ENCODE data around the gene PRR5L. TPM values are rescaled to one million over a fixed set of nuclear protein-coding genes. Genes with fewer than 3 reads are reported as not detected.

Gene PRR5L
- total RNA-seq, 1 donor = 57.0 TPM

DNA sequence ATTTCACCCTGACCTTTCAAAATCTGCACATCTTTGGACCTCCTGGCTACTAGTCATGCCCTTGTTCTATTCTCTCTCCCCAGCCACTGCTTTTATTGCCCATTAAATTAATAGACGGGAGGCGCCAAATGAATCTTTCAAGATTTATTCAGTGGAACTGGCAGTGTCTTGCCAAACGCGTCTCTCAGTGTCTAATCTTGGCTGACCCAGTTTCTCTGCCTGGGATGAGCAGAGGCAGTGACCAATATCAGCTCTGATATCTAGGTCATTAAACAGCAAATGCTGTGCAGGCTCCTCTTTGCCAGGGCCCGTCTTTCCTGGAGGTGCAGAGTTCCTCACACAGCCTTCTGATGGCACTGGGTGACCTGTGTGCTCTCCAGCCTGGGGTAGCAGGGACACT is 140.0 kb downstream of the PRR5L start:
- H3K4me3 ChIP-seq (ENCODE audit: low read depth, low read length) = no peak overlapping the region
- DNase-seq (ENCODE audit: low read depth) = no peak
- TF ChIP-seq, protein P1, sequence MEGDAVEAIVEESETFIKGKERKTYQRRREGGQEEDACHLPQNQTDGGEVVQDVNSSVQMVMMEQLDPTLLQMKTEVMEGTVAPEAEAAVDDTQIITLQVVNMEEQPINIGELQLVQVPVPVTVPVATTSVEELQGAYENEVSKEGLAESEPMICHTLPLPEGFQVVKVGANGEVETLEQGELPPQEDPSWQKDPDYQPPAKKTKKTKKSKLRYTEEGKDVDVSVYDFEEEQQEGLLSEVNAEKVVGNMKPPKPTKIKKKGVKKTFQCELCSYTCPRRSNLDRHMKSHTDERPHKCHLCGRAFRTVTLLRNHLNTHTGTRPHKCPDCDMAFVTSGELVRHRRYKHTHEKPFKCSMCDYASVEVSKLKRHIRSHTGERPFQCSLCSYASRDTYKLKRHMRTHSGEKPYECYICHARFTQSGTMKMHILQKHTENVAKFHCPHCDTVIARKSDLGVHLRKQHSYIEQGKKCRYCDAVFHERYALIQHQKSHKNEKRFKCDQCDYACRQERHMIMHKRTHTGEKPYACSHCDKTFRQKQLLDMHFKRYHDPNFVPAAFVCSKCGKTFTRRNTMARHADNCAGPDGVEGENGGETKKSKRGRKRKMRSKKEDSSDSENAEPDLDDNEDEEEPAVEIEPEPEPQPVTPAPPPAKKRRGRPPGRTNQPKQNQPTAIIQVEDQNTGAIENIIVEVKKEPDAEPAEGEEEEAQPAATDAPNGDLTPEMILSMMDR (IDR thresholded peaks at IDR 0.05; ENCODE audit: insufficient read depth, low read depth, low read length) = no peak

DNA sequence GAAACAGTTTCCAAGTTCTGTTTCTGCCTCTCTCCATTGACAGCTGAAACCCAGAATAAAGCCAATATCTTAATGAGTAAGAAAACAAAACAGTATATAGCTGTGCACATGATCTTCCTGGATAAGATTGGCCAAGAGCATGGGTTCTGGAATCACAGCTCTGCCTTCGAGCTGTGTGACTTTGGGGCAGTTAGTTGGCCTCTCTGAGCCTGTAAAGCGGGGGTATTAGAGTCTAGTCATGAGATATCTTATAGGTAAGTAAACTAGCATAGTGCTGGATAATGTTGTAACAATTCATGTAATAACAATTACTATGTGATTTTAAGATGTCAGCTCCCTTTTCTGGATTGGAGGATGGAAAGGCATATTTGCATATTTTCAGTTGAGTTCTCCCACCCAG is 140.5 kb downstream of the PRR5L start:
- no peak for DNase-seq (ENCODE audit: low read depth)
- TF ChIP-seq, protein P1 (IDR thresholded peaks at IDR 0.05; ENCODE audit: insufficient read depth, low read depth, low read length) = no peak
- no peak overlapping the region for H3K4me3 ChIP-seq (ENCODE audit: low read depth, low read length)

DNA sequence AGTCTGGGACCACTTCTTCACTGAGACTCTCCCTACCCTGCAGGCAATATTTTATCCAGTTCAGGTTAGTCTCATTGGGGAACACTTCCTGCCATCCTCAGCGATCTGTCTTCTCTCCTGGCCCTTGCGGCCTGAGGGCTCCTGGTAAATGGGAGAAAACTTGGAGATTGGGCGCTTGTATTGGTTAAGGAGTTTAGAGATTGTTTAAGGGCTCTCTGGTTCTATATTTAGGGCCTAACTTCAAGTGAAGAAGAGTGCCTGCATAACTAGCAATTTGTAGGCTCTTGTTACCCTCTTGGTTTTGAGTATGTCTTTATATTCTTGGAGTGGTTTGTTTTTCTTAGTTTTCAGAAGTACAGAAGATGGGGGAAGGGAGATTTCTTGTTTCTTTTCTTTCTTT is 141.3 kb downstream of the PRR5L start:
- TF ChIP-seq, protein P1 (IDR thresholded peaks at IDR 0.05; ENCODE audit: insufficient read depth, low read depth, low read length) = no peak
- DNase-seq (ENCODE audit: low read depth) = no peak
- H3K4me3 ChIP-seq (ENCODE audit: low read depth, low read length) = no peak overlapping the region

DNA sequence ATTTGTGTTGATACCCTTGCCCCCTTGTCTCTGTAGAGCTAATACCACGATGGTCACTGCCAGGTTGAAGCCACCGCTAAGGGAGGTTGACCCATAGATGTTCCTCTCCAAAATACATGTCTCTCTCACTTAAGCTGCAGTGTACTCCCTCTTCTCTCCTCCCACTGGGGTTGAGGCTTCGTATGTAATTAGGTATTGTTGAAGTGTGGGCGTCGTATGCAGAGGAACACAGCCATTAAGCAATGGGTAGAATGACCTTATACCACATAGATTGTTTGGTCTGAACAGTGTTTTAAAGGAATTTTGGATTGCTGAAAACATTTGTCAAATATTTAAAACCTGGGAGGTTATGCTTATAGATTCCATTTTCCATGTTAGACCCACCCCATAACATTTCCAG is 142.0 kb downstream of the PRR5L start:
- H3K4me3 ChIP-seq (ENCODE audit: low read depth, low read length) = no peak overlapping the region
- no peak for DNase-seq (ENCODE audit: low read depth)
- TF ChIP-seq, protein P1 (IDR thresholded peaks at IDR 0.05; ENCODE audit: insufficient read depth, low read depth, low read length) = no peak

DNA sequence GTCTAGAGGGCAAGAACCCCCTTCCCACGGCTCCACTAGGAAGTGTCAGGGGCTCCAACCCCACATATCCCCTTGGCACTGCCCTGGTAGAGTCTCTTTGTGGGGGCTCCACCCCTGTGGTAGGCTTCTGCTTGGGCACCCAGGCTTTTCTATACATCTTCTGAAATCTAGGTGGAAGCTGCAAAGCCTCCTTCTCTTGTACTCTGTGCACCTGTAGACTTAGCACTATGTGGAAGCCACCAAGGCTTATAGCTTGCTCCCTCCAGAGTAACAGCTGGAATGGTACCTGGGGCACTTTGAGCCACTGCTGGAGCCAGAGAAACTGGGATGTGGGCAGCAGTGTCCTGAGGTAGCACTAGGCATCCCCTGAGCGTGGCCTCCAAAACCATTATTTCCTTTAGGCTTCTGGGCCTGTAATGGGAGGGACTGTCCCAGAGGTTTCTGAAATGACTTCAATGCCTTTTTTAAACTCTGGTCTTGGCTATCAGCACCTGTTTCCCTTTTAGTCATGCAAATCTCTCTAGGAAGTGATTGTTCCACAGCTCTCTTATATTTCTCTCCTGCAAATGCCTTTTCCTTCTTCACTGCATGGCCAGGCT is 145.6 kb downstream of the PRR5L start:
- no peak for DNase-seq (ENCODE audit: low read depth)
- TF ChIP-seq, protein P1 (IDR thresholded peaks at IDR 0.05; ENCODE audit: insufficient read depth, low read depth, low read length) = no peak
- H3K4me3 ChIP-seq (ENCODE audit: low read depth, low read length) = no peak overlapping the region

DNA sequence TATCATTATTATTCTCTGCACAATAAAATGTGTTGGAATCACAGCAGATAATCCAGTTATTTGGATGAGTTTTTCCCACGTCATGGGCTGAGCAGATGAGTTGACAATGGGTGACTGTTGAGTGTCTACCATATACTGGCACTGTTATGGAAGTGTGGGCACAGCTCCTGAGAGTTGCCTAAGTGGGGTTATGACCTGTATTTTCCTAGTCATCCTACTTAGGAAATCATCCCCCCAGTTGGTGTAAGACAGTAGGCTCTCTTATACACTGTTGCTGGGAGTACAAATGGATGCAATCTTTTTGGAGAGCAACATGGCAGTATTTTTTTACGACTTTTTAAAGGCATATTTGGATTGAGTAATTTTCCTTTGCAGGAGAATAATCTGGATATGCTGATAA is 147.6 kb downstream of the PRR5L start:
- no peak for DNase-seq (ENCODE audit: low read depth)
- no peak overlapping the region for H3K4me3 ChIP-seq (ENCODE audit: low read depth, low read length)
- TF ChIP-seq, protein P1 (IDR thresholded peaks at IDR 0.05; ENCODE audit: insufficient read depth, low read depth, low read length) = no peak

DNA sequence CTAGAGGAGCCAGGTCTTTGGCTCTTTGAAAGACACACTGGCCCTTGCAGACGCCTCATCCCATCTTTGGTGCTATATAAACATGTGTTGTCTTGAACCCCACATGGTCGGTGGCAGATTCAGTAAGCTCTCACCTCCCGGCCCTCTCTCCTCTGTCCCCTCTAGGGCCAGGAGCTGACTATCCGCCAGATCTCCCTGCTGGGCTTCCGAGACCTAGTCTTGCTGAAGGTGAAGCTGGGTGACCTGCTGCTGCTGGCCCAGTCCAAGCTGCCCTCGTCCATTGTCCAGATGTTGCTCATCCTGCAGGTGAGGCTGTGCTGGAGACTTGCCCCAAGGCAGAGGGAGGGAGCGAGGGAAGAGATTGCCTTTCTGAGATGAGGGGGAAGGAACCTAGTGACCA is 150.0 kb downstream of the PRR5L start:
- TF ChIP-seq, protein P1 (IDR thresholded peaks at IDR 0.05; ENCODE audit: insufficient read depth, low read depth, low read length) = no peak
- no peak overlapping the region for H3K4me3 ChIP-seq (ENCODE audit: low read depth, low read length)
- no peak for DNase-seq (ENCODE audit: low read depth)

All from fibroblast of villous mesenchyme (primary cell).